B cell (primary cell): ENCODE data around the gene PTPRE. TPM values are rescaled to one million over a fixed set of nuclear protein-coding genes. Genes with fewer than 3 reads are reported as not detected.

Experiments used
- ATAC-seq: fragments of 200-7000 bp; cut with Tn5 transposase; one replicate; pipeline ENCODE4 v1.10.0; 2021; ENCODE audit warnings: low read depth, mild to moderate bottlenecking, moderate number of reproducible peaks, moderate library complexity
- CTCF ChIA-PET: fragments of 350-600 bp; sonication (Branson Sonifier 250); formaldehyde crosslinking; loops from one replicate; lab custom pipeline; 2021; ENCODE audit warnings: antibody characterized with exemption, inconsistent platforms; lab: Charles Lee
- POLR2A ChIA-PET: fragments of 350-600 bp; sonication (Branson Sonifier 250); formaldehyde crosslinking; loops from one replicate; lab custom pipeline; 2021; ENCODE audit warnings: antibody characterized with exemption; lab: Charles Lee
- DNase-seq: peaks from one replicate; pipeline ENCODE4 v3.0.0; 2013
- H2AFZ ChIP-seq: 2 replicates; pipeline ENCODE4 v1.6.1; 2012; ENCODE audit warnings: mild to moderate bottlenecking, low read depth, low read length; ENCODE audit not compliant: insufficient read depth, poor library complexity, severe bottlenecking
- H3K27ac ChIP-seq, 2 donors: 1 replicate in 1 of 2; 2 replicates in 1 of 2; pipeline ENCODE4 v1.5.1; 2012 to 2013; ENCODE audit warnings: low read length in 2 of 2, mild to moderate bottlenecking in 2 of 2, moderate library complexity in 1 of 2
- H3K27me3 ChIP-seq, 4 experiments: fragments of 200-600 bp in 1 of 4; sonication (generic) in 1 of 4; replicated peaks in 1 of 4; 1 replicate in 2 of 4; 2 replicates in 2 of 4; pipeline versions ENCODE4 v1.6.1 to v1.7.0; 2013 to 2016; ENCODE audit warnings: low read length in 3 of 4, mild to moderate bottlenecking in 2 of 4, mixed read lengths in 1 of 4, moderate library complexity in 1 of 4; ENCODE audit not compliant: insufficient read depth in 4 of 4, control insufficient read depth in 3 of 4; ENCODE audit errors: control extremely low read depth in 1 of 4
- H3K36me3 ChIP-seq, 2 experiments: replicated peaks in 1 of 2; 1 replicate in 1 of 2; 2 replicates in 1 of 2; pipeline versions ENCODE4 v1.6.1 to v1.7.1; 2013; ENCODE audit warnings: low read length in 1 of 2; ENCODE audit not compliant: insufficient read depth in 2 of 2, control insufficient read depth in 1 of 2; ENCODE audit errors: control extremely low read depth in 1 of 2, extremely low read depth in 1 of 2
- H3K4me1 ChIP-seq, 2 donors: fragments of 200-600 bp in 1 of 2; sonication (generic) in 1 of 2; 1 replicate in 1 of 2; 2 replicates in 1 of 2; pipeline versions ENCODE4 v1.5.1 to v1.6.1; 2013 to 2017; ENCODE audit warnings: low read length in 2 of 2; ENCODE audit not compliant: control insufficient read depth in 2 of 2, insufficient read depth in 2 of 2
- H3K4me2 ChIP-seq: replicated peaks from 2 replicates; pipeline ENCODE3; 2012; ENCODE audit warnings: mild to moderate bottlenecking, low read depth, low read length; ENCODE audit not compliant: poor library complexity, severe bottlenecking
- H3K4me3 ChIP-seq, 5 experiments: fragments of 200-600 bp in 1 of 5; sonication (generic) in 1 of 5; 1 replicate in 3 of 5; 2 replicates in 2 of 5; pipeline versions ENCODE4 v1.5.1 to v1.7.0; 2011 to 2016; ENCODE audit warnings: low read length in 4 of 5, mild to moderate bottlenecking in 4 of 5, low read depth in 2 of 5, control low read depth in 1 of 5, moderate library complexity in 1 of 5; ENCODE audit not compliant: insufficient read depth in 1 of 5; ENCODE audit errors: control extremely low read depth in 1 of 5, extremely low read depth in 1 of 5
- H3K79me2 ChIP-seq: fragments of 200-600 bp; sonication (generic); one replicate; pipeline ENCODE4 v1.6.0; 2016; ENCODE audit warnings: low read length; ENCODE audit not compliant: control insufficient read depth, insufficient read depth
- H3K9ac ChIP-seq: fragments of 200-600 bp; sonication (generic); 2 replicates; pipeline ENCODE4 v1.6.1; 2017; ENCODE audit warnings: mild to moderate bottlenecking, low read length, moderate library complexity
- H3K9me3 ChIP-seq, 3 donors: one replicate each; pipeline versions ENCODE4 v1.6.1 to v1.7.1; 2013; ENCODE audit warnings: low read length in 2 of 3; ENCODE audit not compliant: control insufficient read depth in 2 of 3, insufficient read depth in 1 of 3; ENCODE audit errors: control extremely low read depth in 1 of 3
- H4K20me1 ChIP-seq: 2 replicates; pipeline ENCODE4 v1.6.0; 2012; ENCODE audit warnings: mild to moderate bottlenecking, low read length; ENCODE audit not compliant: insufficient read depth, control insufficient read depth, poor library complexity, severe bottlenecking
- H3K27ac Mint-ChIP-seq: one replicate; pipeline ENCODE4 v1.8.0; 2021; ENCODE audit warnings: mixed read lengths
- H3K27me3 Mint-ChIP-seq: one replicate; pipeline ENCODE4 v1.8.0; 2021; ENCODE audit warnings: mixed read lengths
- H3K4me1 Mint-ChIP-seq: one replicate; pipeline ENCODE4 v1.8.0; 2021; ENCODE audit warnings: mixed read lengths
- H3K4me3 Mint-ChIP-seq: one replicate; pipeline ENCODE4 v1.8.0; 2021; ENCODE audit warnings: mixed read lengths
- H3K9me3 Mint-ChIP-seq: one replicate; pipeline ENCODE4 v1.8.0; 2022; ENCODE audit warnings: mixed read lengths; ENCODE audit not compliant: insufficient read depth
- EZH2 ChIP-seq: IDR thresholded peaks from 2 replicates; pipeline ENCODE4 v1.6.1; 2012; ENCODE audit warnings: borderline replicate concordance, low read depth, mild to moderate bottlenecking, moderate library complexity, low read length; ENCODE audit not compliant: insufficient read depth, poor library complexity, severe bottlenecking
- WGBS: methylation state at CpG from one replicate; pipeline ENCODE4 v1.1.5; 2013; ENCODE audit warnings: missing lambda C conversion rate; ENCODE audit not compliant: insufficient coverage; 5-methylcytosine and 5-hydroxymethylcytosine counted together
- intact Hi-C: fragments of 100-400 bp; cut with micrococcal nuclease; formaldehyde crosslinking; loops from one replicate; pipeline ENCODE4 v1.10.0; 2022
- polyA plus RNA-seq: library from polyadenylated mRNA; depleted of rRNA; stranded (reverse); fragments of >200 nt; gene quantifications from 2 replicates; pipeline ENCODE4 v1.2.3, GENCODE V29; 2012
- total RNA-seq, 2 donors: library from RNA; stranded (reverse); fragments of 120-200 nt in 1 of 2; gene quantifications; 1 replicate in 1 of 2; 2 replicates in 1 of 2; pipeline versions ENCODE4 v1.2.3 to v1.2.4, GENCODE V29; 2013 to 2022
- TF ChIP-seq, protein P1 (sequence below): fragments of 200-600 bp; IDR thresholded peaks from one replicate; pipeline ENCODE4 v1.8.0; 2022; ENCODE audit warnings: antibody characterized with exemption, mild to moderate bottlenecking

Gene PTPRE
- total and polyA plus RNA-seq, 2 donors (not counting 1 experiment from before 2014, with no cell fraction given) = 6.6 to 32.7 TPM

- no peak overlapping the region for H3K4me3 ChIP-seq
- WGBS = 100% methylated on average over 1 of the region's 3 CpGs
- H3K9ac ChIP-seq = no peak overlapping the region
- intact Hi-C loops = no loop called here
- POLR2A ChIA-PET = no interaction called here
- TF ChIP-seq, protein P1, sequence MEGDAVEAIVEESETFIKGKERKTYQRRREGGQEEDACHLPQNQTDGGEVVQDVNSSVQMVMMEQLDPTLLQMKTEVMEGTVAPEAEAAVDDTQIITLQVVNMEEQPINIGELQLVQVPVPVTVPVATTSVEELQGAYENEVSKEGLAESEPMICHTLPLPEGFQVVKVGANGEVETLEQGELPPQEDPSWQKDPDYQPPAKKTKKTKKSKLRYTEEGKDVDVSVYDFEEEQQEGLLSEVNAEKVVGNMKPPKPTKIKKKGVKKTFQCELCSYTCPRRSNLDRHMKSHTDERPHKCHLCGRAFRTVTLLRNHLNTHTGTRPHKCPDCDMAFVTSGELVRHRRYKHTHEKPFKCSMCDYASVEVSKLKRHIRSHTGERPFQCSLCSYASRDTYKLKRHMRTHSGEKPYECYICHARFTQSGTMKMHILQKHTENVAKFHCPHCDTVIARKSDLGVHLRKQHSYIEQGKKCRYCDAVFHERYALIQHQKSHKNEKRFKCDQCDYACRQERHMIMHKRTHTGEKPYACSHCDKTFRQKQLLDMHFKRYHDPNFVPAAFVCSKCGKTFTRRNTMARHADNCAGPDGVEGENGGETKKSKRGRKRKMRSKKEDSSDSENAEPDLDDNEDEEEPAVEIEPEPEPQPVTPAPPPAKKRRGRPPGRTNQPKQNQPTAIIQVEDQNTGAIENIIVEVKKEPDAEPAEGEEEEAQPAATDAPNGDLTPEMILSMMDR = no peak
- TF ChIP-seq EZH2 = no peak
- no peaks in the 10 kb centered on the region for H3K4me1 ChIP-seq
- H3K79me2 ChIP-seq = no peaks in the 10 kb centered on the region
- no peak overlapping the region for H3K27ac ChIP-seq
- no peak overlapping the region for H3K27ac Mint-ChIP-seq
- no peak for ATAC-seq
- H3K27me3 ChIP-seq = peaks cover 0 to 3% (median 0%) of the 10 kb centered on the region in 4 experiments
- peaks cover 5% of the 10 kb centered on the region for H3K27me3 Mint-ChIP-seq
- H3K9me3 ChIP-seq = no peaks in the 10 kb centered on the region
- no peak for DNase-seq
- no peaks in the 10 kb centered on the region for H3K4me1 Mint-ChIP-seq
- H3K36me3 ChIP-seq = no peaks in the 10 kb centered on the region
- CTCF ChIA-PET = interaction anchor here (1.8 kb wide), 1 partner anchor 37 kb away, joined by 5 read pairs; no protein-coding TSS in a partner anchor
- H2AFZ ChIP-seq = no peak overlapping the region
- H3K9me3 Mint-ChIP-seq = no peaks in the 10 kb centered on the region
- H4K20me1 ChIP-seq = no peaks in the 10 kb centered on the region
- H3K4me3 Mint-ChIP-seq = no peak overlapping the region
- no peak overlapping the region for H3K4me2 ChIP-seq
These were observed 16.0 kb upstream of the PTPRE start for GRCh38 chr10:127890832-127891334.

DNA sequence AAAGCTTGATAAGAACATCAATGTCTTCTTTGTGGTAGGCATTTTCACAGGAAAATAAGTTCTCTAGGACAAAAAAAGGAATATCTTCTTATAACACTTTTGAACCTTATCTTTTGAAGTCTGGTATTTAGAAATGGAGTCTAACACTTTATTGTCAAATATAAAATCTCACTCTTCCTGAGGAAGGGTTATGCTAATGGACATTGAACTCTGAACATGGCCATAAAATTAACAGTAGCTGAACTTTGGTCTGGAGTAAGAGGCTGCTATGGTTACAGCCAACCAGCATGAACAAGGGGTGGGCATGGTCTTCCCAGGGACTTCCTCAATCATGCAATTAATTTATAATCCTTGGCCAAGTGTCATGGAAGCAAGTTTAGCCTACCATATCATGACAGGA, 14.2 kb upstream of the PTPRE start, which contains the start of gene CLRN3:
Gene CLRN3, minus strand, starts transcription at position 199 of the 400 bp plus-strand sequence. Its CDS starts 157 bp downstream, at position 42.
- Histone ChIP-seq H2AFZ (no peak within 1 kb of the TSS), H3K79me2 (no peaks in the 10 kb centered on the region), H3K36me3 (no peaks in the 10 kb centered on the region), H3K27me3 (peaks cover 0 to 3% (median 0%) of the 10 kb centered on the region in 4 experiments), H3K27ac (no peak within 1 kb of the TSS), H3K9ac (no peak within 1 kb of the TSS), H4K20me1 (no peaks in the 10 kb centered on the region), H3K4me2 (no peak within 1 kb of the TSS), H3K9me3 (no peaks in the 10 kb centered on the region), H3K4me3 (no peak within 1 kb of the TSS), H3K4me1 (no peaks in the 10 kb centered on the region)
- no peak within 1 kb of the TSS for H3K4me3 Mint-ChIP-seq
- intact Hi-C loops = no loop called here
- no peaks in the 10 kb centered on the region for H3K9me3 Mint-ChIP-seq
- H3K27ac Mint-ChIP-seq = no peak within 1 kb of the TSS
- ATAC-seq (no peak), DNase-seq (no peak)
- ChIA-PET POLR2A (no interaction called here), CTCF (no interaction called here)
- H3K27me3 Mint-ChIP-seq = peaks cover 2% of the 10 kb centered on the region
- no peaks in the 10 kb centered on the region for H3K4me1 Mint-ChIP-seq
- TF ChIP-seq EZH2 = no peak
- TF ChIP-seq, protein P1 = no peak
